Upper lobe of left lung (tissue), 4 donors: ENCODE data around the gene LGALS12.

Experiments used
- EP300 ChIP-seq, 4 donors: sonication (generic); formaldehyde crosslinking; IDR thresholded peaks; one replicate each; pipeline ENCODE4 v1.5.1; 2017; ENCODE audit warnings: antibody characterized with exemption in 4 of 4, control low read depth in 2 of 4
- POLR2A ChIP-seq, 4 donors: fragments of 450-650 bp; IDR thresholded peaks; one replicate each; pipeline ENCODE4 v1.5.1; 2016 to 2017; ENCODE audit warnings: antibody characterized with exemption in 4 of 4, mild to moderate bottlenecking in 2 of 4
- TF ChIP-seq, protein P1 (sequence below), 6 experiments: fragments of 450-650 bp in 4 of 6; fragments of 200-600 bp in 2 of 6; sonication (generic) in 2 of 6; IDR thresholded peaks; one replicate each; pipeline ENCODE4 v1.5.1; 2016 to 2019; ENCODE audit warnings: antibody characterized with exemption in 6 of 6

DNA sequence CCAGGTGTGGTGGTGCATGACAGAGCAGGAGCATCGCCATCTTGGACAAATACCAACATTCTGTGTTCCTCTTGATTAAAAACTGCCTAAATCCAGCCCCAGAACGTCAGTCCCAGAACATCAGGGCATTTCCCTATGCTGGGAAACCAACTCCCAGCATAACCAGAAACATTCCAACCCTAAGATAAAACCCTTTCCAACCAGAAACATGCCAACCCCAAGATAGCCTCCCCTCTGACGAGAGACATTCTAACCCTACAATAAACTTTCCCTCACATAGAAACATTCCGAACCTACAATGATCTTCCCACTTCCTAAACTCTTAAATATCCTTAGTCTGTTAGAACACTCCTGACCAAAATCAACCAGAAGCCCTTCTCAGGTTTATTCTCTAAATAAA, 42.3 kb downstream of the LGALS12 start:
- no peak for TF ChIP-seq POLR2A (IDR thresholded peaks at IDR 0.05)
- TF ChIP-seq, protein P1, sequence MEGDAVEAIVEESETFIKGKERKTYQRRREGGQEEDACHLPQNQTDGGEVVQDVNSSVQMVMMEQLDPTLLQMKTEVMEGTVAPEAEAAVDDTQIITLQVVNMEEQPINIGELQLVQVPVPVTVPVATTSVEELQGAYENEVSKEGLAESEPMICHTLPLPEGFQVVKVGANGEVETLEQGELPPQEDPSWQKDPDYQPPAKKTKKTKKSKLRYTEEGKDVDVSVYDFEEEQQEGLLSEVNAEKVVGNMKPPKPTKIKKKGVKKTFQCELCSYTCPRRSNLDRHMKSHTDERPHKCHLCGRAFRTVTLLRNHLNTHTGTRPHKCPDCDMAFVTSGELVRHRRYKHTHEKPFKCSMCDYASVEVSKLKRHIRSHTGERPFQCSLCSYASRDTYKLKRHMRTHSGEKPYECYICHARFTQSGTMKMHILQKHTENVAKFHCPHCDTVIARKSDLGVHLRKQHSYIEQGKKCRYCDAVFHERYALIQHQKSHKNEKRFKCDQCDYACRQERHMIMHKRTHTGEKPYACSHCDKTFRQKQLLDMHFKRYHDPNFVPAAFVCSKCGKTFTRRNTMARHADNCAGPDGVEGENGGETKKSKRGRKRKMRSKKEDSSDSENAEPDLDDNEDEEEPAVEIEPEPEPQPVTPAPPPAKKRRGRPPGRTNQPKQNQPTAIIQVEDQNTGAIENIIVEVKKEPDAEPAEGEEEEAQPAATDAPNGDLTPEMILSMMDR (IDR thresholded peaks at IDR 0.05), result no peak
- no peak for TF ChIP-seq EP300 (IDR thresholded peaks at IDR 0.05)
